ENCODE measurements around the gene IGFL4.

IGFL4 gene

GRCh38 chr19:46018729-46019251 is 22.0 kb downstream of the IGFL4 start:
- DNase-seq = no peak

GRCh38 chr19:46017874-46018675 is 22.7 kb downstream of the IGFL4 start:
- DNase-seq = no peak

GRCh38 chr19:46017095-46017429 is 23.7 kb downstream of the IGFL4 start:
- DNase-seq = no peak

- DNase-seq = peak; percentile 84
Measured at GRCh38 chr19:46016426-46017094, 24.2 kb downstream of the IGFL4 start.

- DNase-seq = peak; percentile 49
Measured at GRCh38 chr19:46015687-46016425, 24.9 kb downstream of the IGFL4 start.

- peak; percentile 68 for DNase-seq
Measured at GRCh38 chr19:46014941-46015686, 25.7 kb downstream of the IGFL4 start.

- DNase-seq = no peak
Measured at GRCh38 chr19:46014534-46014933, 26.3 kb downstream of the IGFL4 start.

GRCh38 chr19:46009530-46010510 is 31.0 kb downstream of the IGFL4 start:
- DNase-seq = peak; percentile 68

- no peak for DNase-seq
Measured at GRCh38 chr19:46006411-46006810, 34.4 kb downstream of the IGFL4 start.

- DNase-seq = no peak
Measured at GRCh38 chr19:46002678-46003275, 38.0 kb downstream of the IGFL4 start.

GRCh38 chr19:46000491-46001246 is 40.1 kb downstream of the IGFL4 start:
- DNase-seq = peak; percentile 85

GRCh38 chr19:45999653-46000121 is 41.1 kb downstream of the IGFL4 start:
- no peak for DNase-seq

GRCh38 chr19:45998834-45999233 is 42.0 kb downstream of the IGFL4 start:
- DNase-seq = no peak

GRCh38 chr19:45996933-45997332 is 43.9 kb downstream of the IGFL4 start:
- DNase-seq = no peak

GRCh38 chr19:45995715-45996385 is 45.0 kb downstream of the IGFL4 start:
- DNase-seq = no peak

- DNase-seq = peak; percentile 100
Measured at GRCh38 chr19:45994998-45995714, 45.6 kb downstream of the IGFL4 start, which contains the start of gene CCDC61. Gene CCDC61, plus strand, starts transcription at chr19:45995467. Its CDS starts 7,552 bp downstream, at chr19:46003019.

- no peak for DNase-seq
Measured at GRCh38 chr19:45994456-45994997, 46.3 kb downstream of the IGFL4 start.

- no peak for DNase-seq
Measured at GRCh38 chr19:45990113-45990728, 50.6 kb downstream of the IGFL4 start.
